Measurements from ENCODE around the gene NRM.
A peak's percentile ranks its signal among the peaks of the same experiment; 100 is the strongest.

GRCh38 chr6:30717129-30717844 is 26.5 kb upstream of the NRM start, which contains the start of gene MDC1:
- peak; percentile 13 for TF ChIP-seq CTCF (IDR thresholded peaks at IDR 0.05; ENCODE audit: insufficient read depth, low read depth, low read length)
- no peak for TF ChIP-seq EZH2 (IDR thresholded peaks at IDR 0.05; ENCODE audit: insufficient read depth, low read length)
